Nephron (organoid): ENCODE measurements around the gene IRF9.
"Not testable (repeated sequence)": the region's sequence is repeated elsewhere in the genome, so short reads cannot be mapped to it uniquely, and the experiment has no call there.

Experiments
- H3K27ac Mint-ChIP-seq, 3 experiments: 2 replicates each; pipeline ENCODE4 v1.8.0; 2020; ENCODE audit warnings: mixed read lengths in 3 of 3, mild to moderate bottlenecking in 2 of 3, moderate library complexity in 1 of 3
- H3K27me3 Mint-ChIP-seq: 2 replicates; pipeline ENCODE4 v1.8.0; 2021; ENCODE audit warnings: low read depth, mild to moderate bottlenecking, moderate library complexity, mixed read lengths
- H3K36me3 Mint-ChIP-seq: 2 replicates; pipeline ENCODE4 v1.8.0; 2020; ENCODE audit warnings: low read depth, mixed read lengths
- H3K4me1 Mint-ChIP-seq: 2 replicates; pipeline ENCODE4 v1.8.0; 2020; ENCODE audit warnings: mixed read lengths
- H3K4me3 Mint-ChIP-seq, 3 experiments: 2 replicates each; pipeline ENCODE4 v1.8.0; 2020; ENCODE audit warnings: mild to moderate bottlenecking in 3 of 3, mixed read lengths in 3 of 3, moderate library complexity in 2 of 3
- H3K9me3 Mint-ChIP-seq: 2 replicates; pipeline ENCODE4 v1.8.0; 2020; ENCODE audit warnings: mixed read lengths
- CTCF ChIP-seq, 3 experiments: fragments of 200-600 bp; sonication (generic); IDR thresholded peaks; one replicate each; pipeline ENCODE4 v1.5.0; 2021; ENCODE audit warnings: antibody characterized with exemption in 3 of 3; ENCODE audit not compliant: unreplicated experiment in 3 of 3

Gene IRF9

GRCh38 chr14:24195186-24196070 is 34.4 kb downstream of the IRF9 start, which contains the start of gene TM9SF1:
Gene TM9SF1 (minus strand): TSS chr14:24195441. CDS start chr14:24195019, 422 bp downstream.
- Mint-ChIP-seq H3K4me3 (peak within 1 kb of the TSS; percentile 90 to 99 (median 97)), H3K27ac (peak within 1 kb of the TSS; percentile 95 to 97 (median 95)), H3K27me3 (no peaks in the 10 kb centered on the region), H3K36me3 (peaks cover 40% of the 10 kb centered on the region), H3K9me3 (no peaks in the 10 kb centered on the region), H3K4me1 (peaks cover 35% of the 10 kb centered on the region)
- TF ChIP-seq CTCF (IDR thresholded peaks at IDR 0.05; ENCODE audit: unreplicated experiment in 3 of 3): no peak

GRCh38 chr14:24196071-24197055 is 35.3 kb downstream of the IRF9 start:
- Mint-ChIP-seq H3K4me1 (peaks cover 35% of the 10 kb centered on the region), H3K36me3 (peaks cover 41% of the 10 kb centered on the region), H3K9me3 (no peaks in the 10 kb centered on the region), H3K27me3 (no peaks in the 10 kb centered on the region), H3K4me3 (peak overlapping the region; percentile 90 to 99 (median 97)), H3K27ac (peak overlapping the region; percentile 95 to 97 (median 95))
- TF ChIP-seq CTCF (IDR thresholded peaks at IDR 0.05; ENCODE audit: unreplicated experiment in 3 of 3): no peak

- peak overlapping the region; percentile 67 to 90 (median 82) for H3K27ac Mint-ChIP-seq
- H3K27me3 Mint-ChIP-seq: no peaks in the 10 kb centered on the region
- peaks cover 44% of the 10 kb centered on the region for H3K36me3 Mint-ChIP-seq
- no peak for TF ChIP-seq CTCF (IDR thresholded peaks at IDR 0.05; ENCODE audit: unreplicated experiment in 3 of 3)
- H3K4me1 Mint-ChIP-seq: peaks cover 35% of the 10 kb centered on the region
- H3K4me3 Mint-ChIP-seq: peak overlapping the region; percentile 86 to 90 (median 89)
- no peaks in the 10 kb centered on the region for H3K9me3 Mint-ChIP-seq
Observed at GRCh38 chr14:24197056-24197450, 36.0 kb downstream of the IRF9 start.

GRCh38 chr14:24198814-24199524 is 37.9 kb downstream of the IRF9 start:
- Mint-ChIP-seq H3K36me3 (peaks cover 46% of the 10 kb centered on the region), H3K4me1 (peaks cover 34% of the 10 kb centered on the region), H3K27ac (peak overlapping the region in 2 of 3 experiments; percentile 17 to 41), H3K9me3 (peaks cover 7% of the 10 kb centered on the region), H3K4me3 (peak overlapping the region; percentile 39 to 68 (median 64)), H3K27me3 (no peaks in the 10 kb centered on the region)
- no peak for TF ChIP-seq CTCF (IDR thresholded peaks at IDR 0.05; ENCODE audit: unreplicated experiment in 3 of 3)

- H3K36me3 Mint-ChIP-seq: peaks cover 77% of the 10 kb centered on the region
- not testable (repeated sequence) for H3K4me1 Mint-ChIP-seq, H3K27ac Mint-ChIP-seq, H3K9me3 Mint-ChIP-seq, H3K27me3 Mint-ChIP-seq, H3K4me3 Mint-ChIP-seq
Observed at GRCh38 chr14:24202538-24202937, 41.5 kb downstream of the IRF9 start.

GRCh38 chr14:24203249-24203886 is 42.3 kb downstream of the IRF9 start:
- not testable (repeated sequence) for H3K4me3 Mint-ChIP-seq, H3K4me1 Mint-ChIP-seq, H3K9me3 Mint-ChIP-seq, H3K27me3 Mint-ChIP-seq, H3K27ac Mint-ChIP-seq
- peaks cover 84% of the 10 kb centered on the region for H3K36me3 Mint-ChIP-seq
